HUDEP-2 (cell line): ENCODE results near the gene MAD1L1.

Experiments
- DNase-seq, 76 experiments: peaks; one replicate each; lab custom pipeline; 2025; ENCODE audit not compliant: unreplicated experiment in 76 of 76; lab: John Stamatoyannopoulos, UW

The MAD1L1 gene

GRCh38 chr7:2019711-2020511, 212.8 kb downstream of the MAD1L1 start:
- peak in 73 of 76 experiments; percentile 11 to 96 (median 82) for DNase-seq

DNA sequence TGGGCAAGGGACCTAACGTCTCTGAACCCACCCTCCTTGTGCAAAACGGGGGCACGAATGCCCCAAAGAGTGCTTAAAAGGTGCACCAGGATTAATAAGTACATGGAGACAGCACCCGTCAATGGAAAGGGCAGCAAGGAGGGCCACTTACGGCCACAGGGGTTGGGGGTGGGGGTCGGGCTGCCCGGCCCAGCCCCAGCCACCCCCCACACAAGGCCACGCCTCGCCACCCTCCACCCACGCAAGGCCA, 213.4 kb downstream of the MAD1L1 start:
- DNase-seq, result peak in 3 of 76 experiments; percentile 67 to 94 (median 82)

DNA sequence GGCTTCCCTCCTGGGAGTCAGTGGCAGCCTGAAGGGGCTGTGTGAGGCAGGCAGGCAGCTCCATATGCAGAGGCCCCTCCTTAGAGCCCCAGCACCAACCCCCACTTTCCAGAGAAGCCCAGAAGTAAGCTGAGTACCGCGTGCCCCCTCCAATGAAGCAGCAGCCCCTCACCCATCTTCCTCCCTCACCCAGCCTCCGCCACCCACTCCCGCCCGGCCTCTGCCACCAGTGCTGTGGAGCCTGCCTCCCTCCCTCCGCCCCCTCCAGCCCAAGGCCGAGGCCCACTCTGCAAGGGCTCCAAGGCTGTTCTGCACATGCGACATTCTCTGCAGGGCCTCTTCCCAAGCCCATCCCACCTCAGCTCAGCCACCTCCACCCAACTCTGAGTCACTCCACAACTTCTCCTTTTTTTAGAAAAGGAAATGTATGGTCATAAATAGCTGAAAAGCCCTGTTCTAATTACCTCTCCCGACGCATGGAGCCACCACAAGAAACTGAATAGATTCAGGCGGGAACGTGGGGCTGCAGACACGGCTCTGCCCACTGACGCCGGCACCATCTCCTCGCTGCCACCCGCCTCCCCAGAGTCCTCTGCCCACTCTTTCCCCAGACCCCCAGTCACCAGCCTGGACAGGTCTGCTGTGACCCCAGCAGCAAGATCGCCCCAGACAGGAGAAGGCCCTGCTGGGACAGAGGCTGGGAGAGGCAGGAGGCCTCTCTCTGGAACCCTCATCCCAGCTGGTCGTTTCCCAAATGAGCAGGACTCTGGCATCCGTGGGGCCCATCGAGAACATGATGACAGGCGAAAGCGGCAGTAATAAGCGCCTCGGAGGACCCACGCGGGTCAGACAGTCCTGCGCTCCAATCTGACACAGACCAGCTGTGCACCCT, 213.9 kb downstream of the MAD1L1 start:
- DNase-seq, result peak in 68 of 76 experiments; percentile 4 to 82 (median 56)

- no peak for DNase-seq
Observed at GRCh38 chr7:2017914-2018568, 214.7 kb downstream of the MAD1L1 start.

DNA sequence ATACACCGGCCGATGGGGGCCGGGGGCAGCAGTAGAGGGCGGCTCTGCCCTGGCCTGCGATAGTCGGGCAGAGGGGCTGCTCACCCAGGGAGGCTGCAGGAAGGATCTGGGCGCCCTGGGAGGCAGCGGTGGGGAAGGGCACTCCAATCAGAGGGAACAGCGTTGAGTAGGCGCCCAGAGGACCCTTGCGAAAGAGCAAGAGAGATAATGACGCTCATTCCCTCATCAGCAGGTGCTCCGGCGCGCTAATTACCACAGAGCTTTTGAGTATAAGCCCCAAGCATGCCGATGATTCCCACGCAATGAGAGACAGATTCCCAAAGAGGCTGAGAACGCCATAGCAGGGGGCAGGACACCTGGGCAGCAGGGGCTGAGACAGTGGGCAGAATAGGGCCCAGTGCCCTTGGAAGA, 215.3 kb downstream of the MAD1L1 start:
- no peak for DNase-seq

DNA sequence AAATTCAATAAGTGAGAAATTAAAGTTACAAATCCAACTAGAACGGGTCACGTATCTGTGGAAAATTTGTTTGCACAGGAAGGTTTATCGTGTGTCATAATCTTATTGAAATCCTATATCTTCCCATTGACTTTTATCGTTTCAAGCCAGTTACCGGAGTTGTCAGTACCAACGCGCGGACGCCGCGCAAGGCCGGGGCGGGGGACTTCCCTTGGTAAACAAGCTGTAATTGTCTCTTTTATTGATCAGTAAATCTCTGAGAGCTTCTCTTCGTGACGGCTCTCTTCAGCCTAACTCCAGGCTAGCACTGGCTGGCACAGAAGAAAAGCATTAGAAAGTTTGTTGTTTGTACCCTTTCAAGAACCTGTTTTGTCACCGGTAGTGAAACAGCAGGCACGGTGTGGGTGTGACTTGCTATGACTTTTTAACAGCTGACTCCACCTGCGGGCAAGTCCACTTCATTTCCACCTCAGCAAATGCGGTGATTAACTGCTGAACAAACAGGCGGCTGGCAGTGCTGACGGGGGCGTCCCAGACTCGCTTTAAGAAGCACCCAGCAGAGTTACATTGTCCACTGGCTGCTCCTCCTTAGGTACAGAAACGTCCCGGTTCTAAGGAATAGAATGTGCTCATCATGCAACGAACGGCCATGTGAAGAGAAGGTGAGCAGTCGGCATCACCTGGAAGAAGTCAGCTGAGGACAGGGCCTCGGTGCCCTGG, 215.8 kb downstream of the MAD1L1 start:
- no peak for DNase-seq

DNA sequence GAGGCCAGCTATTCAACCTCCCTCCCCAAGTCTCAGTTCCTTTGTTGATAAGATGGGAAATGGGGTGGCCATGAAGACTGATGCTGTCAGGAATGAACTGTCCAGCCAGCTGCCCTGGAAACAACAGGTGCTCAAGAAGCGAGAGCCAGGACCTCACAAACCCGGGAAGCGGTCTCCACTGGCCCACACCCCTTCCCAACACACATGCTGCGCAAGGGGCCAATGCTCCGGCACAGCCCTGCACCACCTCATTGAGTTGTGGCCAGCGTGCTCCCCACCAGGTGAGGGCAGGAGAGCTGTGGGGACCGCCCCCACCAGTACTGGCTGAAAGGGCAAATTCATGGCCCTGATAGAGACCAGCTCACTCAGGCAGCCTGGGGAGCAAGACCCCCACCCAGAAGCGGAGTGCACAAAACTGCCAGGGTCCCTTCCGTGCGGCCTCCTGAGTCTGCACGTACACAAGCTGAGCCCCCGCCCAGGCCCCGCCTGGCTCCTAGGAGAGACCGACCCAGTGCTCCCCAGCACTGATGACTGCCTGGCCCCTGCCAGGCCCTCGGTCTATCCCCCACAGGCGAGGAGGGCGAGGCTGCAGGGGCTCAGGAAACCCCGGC, 216.6 kb downstream of the MAD1L1 start:
- DNase-seq, result no peak

DNA sequence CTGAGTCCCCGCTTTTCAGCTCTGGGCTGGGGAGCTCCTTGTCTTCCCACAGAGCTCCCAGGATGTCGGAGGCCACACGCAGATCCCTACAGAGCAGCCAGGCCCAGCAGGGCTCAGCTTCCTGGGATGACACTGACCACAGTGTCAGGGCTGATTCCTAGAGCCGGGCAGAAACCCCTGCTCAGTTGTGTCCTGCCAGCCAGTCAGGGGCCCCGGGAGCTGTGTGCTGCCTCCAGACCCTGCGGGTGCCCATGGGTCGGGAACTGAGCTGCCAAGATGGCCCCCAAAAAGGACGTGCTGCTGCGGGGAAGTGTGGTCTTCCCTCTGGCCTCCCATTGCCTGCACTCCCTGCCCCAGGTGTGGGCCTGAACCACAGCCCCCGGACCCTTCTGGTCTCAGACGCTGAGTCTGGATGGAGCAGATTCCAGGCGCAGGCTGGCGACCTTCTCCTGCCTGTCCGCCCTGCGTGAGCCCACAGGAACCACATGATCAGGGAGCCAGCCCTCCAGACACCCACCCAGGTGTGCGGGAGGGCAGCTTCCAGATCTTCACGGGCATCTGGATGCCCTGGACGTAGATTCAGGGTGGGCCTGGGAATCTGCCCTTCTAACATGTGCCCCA, 217.4 kb downstream of the MAD1L1 start:
- no peak for DNase-seq

GRCh38 chr7:2014391-2015241, 218.1 kb downstream of the MAD1L1 start:
- DNase-seq, result no peak

- no peak for DNase-seq
Observed at GRCh38 chr7:2013381-2014311, 219.1 kb downstream of the MAD1L1 start.

- peak in 30 of 76 experiments; percentile 1 to 68 (median 22) for DNase-seq
Observed at GRCh38 chr7:2012981-2013380, 219.8 kb downstream of the MAD1L1 start.

GRCh38 chr7:2012044-2012900, 220.5 kb downstream of the MAD1L1 start:
- DNase-seq, result no peak

DNA sequence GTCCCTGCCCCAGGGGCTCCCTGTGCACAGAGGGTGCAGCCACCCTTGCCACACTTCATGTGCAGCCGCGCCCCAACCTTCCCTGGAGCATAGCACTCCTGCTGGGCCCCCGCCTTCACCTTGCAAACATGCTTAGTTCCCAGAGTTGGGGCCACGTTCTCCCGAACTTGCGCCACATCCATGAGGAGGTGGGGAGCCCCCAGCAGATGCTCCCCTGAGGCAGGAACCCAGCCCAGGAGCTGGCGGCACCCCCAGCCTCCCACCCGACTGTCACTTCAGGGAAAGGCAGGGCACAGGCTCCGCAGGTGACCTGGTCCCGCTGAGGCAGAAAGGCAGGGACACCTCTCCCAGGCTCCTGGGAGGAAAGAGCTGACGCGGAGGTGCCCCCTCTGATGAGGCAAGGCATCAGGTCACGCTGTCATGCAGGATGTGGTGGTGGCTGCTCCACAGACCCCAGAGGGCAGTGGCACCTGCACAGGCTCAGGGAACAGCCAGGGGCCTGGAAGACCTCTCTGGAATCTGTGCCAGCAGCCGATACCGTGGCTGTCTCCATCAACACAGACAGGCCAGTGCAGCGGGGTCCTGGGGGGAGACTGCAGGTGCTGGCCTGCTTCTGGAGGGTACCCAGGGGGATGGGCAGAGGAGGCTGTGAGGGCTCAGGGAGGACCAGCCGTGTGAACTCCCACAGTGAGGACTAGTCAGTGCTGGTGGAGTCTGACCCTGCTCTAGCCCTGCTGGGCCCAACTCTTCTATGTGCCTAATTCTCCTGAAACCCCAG, 221.3 kb downstream of the MAD1L1 start:
- DNase-seq, result no peak

DNA sequence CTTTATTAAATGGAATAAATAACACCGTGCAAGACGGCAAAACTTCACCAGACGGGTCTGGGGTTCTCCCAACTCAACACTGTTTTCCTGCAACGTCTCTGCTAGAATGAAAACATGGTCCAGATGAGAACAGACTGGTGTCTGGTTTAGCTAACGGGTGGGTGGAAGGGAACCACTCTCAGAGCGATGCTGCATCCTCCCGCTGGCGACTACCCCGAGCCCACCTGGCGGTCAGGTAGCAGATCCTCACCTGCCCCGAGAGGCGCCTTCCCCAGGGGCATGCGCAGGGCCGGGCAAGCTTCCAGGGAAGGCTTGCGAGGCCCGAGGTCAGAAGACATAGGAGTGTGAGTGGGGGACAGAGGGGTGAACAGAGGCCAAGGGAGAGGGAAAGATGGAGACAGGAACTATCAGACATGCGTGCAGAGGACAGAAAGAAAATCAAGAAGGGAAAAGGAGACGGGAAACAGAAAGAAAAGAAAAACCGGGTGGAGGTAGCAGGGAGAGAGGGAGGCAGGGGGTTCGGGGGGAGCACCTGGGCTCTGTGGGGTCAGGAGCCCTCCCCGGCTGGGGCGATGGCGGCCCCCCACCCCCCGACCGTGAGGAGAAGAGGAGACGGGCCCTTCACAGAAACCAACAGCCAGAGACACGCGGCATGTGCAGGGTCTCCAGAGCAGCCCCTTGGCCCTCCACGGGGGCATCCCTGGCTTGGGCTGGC, 222.0 kb downstream of the MAD1L1 start:
- DNase-seq, result no peak

DNA sequence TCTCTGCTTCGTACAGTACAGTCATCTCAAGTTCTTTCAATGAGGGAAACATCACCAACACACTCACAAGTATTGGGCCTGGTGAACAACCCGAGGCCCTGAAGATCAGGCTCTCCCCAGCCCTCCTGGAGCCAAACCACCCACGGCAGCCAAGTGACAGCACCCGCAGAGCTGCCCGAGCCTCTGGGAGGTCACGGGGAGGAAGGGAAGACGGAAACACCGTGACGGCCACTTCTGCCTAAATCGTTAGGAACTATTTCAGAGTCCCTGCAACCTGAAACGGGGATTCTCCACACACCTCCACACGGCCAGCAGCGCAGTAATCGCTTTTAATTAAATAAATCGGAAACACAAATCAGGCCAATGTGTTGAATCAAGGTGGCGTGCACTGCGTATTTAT, 222.6 kb downstream of the MAD1L1 start:
- no peak for DNase-seq
